Large intestine (tissue), 3 donors: Measurements from ENCODE around the gene TJP3. TPM values are rescaled to one million over a fixed set of nuclear protein-coding genes. Genes with fewer than 3 reads are reported as not detected.

Experiments
- DNase-seq, 2 donors: peaks; one replicate each; pipeline versions ENCODE4 v3.0.0 to v3.0.0-alpha.2; 2013
- H3K27ac ChIP-seq: one replicate; pipeline ENCODE4 v1.5.1; 2013; ENCODE audit warnings: low read length
- H3K27me3 ChIP-seq: 2 replicates; pipeline ENCODE4 v1.6.1; 2013; ENCODE audit warnings: low read length; ENCODE audit not compliant: control insufficient read depth, insufficient read depth
- H3K36me3 ChIP-seq: 2 replicates; pipeline ENCODE4 v1.6.1; 2013; ENCODE audit warnings: low read length; ENCODE audit not compliant: control insufficient read depth, insufficient read depth
- H3K4me1 ChIP-seq: one replicate; pipeline ENCODE4 v1.6.1; 2013; ENCODE audit warnings: low read length; ENCODE audit not compliant: control insufficient read depth, insufficient read depth
- H3K4me3 ChIP-seq: one replicate; pipeline ENCODE4 v1.5.1; 2013; ENCODE audit warnings: low read length
- H3K9me3 ChIP-seq: one replicate; pipeline ENCODE4 v1.6.1; 2013; ENCODE audit warnings: mild to moderate bottlenecking, low read depth, low read length, moderate library complexity; ENCODE audit not compliant: control insufficient read depth
- WGBS: methylation state at CpG from one replicate; pipeline ENCODE4 v1.1.5; 2013; ENCODE audit warnings: low lambda C conversion rate; ENCODE audit not compliant: insufficient coverage; 5-methylcytosine and 5-hydroxymethylcytosine counted together
- polyA plus RNA-seq: library from polyadenylated mRNA; unstranded; fragments of 120-200 nt; gene quantifications from one replicate; pipeline ENCODE4 v1.2.1, GENCODE V29; 2013

Gene TJP3
- polyA plus RNA-seq, 1 donor, result 73.4 TPM

- Histone ChIP-seq H3K27me3 (no peaks in the 10 kb centered on the region), H3K36me3 (peaks cover 5% of the 10 kb centered on the region), H3K9me3 (peaks cover 15% of the 10 kb centered on the region), H3K4me3 (no peak overlapping the region), H3K27ac (no peak overlapping the region), H3K4me1 (peaks cover 11% of the 10 kb centered on the region)
- no CpG with 5 or more reads among the region's 25 CpGs for WGBS
- DNase-seq, result no peak
Observed at GRCh38 chr19:3692141-3693024, 15.8 kb upstream of the TJP3 start.

DNA sequence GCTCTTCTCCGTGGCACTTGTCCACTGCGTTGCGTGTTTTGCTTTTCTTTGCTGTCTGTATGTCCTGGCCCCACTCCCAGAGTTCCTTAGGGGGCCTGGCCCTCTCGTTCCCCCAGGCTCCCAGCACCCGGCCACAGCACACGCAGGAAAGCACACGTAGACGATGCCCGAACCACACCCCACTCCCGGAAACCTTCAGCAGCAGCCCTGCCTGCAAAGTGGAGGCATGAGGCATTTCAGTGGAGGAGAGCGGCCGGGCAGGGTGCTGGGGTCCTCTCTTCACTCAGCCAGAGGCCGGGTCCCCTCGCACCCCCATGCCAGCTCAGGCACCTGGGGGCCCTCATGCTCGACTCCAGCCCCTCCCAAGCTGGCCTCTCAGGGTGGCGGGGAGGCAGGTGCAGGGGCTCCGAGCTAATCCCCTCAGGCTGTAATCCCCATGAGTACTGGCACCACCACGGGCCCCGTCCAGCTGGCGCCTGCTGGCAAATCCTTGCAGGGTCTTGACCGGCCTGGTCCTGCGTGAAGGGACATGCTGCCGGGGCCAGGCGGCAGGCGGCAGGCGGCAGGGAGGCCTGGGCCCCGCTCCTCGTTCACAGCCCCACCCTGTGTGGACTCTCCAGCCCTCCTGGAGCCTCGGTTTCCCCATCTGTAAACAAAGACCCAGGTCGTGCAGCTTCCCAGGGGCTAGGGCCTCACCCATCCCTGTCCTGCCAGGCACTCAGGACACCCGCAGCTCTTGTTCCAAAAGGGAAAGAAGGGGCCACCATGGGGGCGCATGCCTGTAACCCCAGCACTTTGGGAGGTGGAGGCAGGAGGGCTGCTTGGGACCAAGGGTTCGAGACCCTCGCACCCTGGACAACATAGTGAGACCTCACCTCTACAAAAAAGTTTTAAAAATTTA lies 14.9 kb upstream of the TJP3 start:
- DNase-seq, result no peak
- WGBS, result no CpG with 5 or more reads among the region's 34 CpGs
- Histone ChIP-seq H3K36me3 (peaks cover 5% of the 10 kb centered on the region), H3K4me3 (no peak overlapping the region), H3K27me3 (no peaks in the 10 kb centered on the region), H3K4me1 (peaks cover 5% of the 10 kb centered on the region), H3K27ac (no peak overlapping the region), H3K9me3 (peaks cover 15% of the 10 kb centered on the region)

DNA sequence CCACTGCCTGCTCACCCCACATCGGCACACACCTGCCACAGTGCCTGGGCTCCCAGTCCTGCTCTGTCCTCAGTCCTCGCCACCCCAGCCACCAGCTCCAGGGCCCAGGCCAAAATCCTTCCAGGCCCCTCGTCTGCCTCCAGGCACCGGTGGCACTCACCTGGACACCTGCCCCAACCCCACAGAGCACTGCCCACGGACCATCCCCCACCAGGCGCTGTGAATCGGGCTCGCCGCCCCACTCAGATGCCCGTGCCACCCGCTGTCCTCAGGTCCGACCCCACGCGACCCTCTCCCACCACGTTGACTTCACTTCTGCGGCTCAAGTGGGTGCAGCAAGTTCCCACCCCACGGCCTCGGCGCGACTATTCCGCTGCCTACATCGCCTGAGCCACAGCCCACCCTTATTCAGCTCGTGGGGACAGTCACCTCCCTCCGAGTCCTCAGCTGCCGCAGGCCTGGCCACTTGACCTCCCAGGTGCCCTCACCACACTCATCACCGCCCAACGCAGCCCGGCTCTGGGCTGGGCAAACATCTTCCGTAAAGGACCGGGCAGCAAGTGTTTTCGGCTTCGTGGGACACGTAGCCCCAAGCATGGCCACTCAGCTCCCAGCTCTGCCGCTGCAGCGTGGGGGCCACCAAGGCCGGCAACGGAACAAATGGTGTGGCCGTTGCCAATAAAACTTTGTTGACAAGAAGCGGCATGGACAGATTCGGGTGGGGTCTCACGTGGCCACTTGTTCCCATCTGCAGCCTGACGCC lies 13.6 kb upstream of the TJP3 start:
- Histone ChIP-seq H3K27me3 (no peaks in the 10 kb centered on the region), H3K36me3 (peaks cover 5% of the 10 kb centered on the region), H3K9me3 (peaks cover 15% of the 10 kb centered on the region), H3K4me1 (peaks cover 5% of the 10 kb centered on the region), H3K27ac (no peak overlapping the region), H3K4me3 (no peak overlapping the region)
- DNase-seq, result no peak
- no CpG with 5 or more reads among the region's 42 CpGs for WGBS

DNA sequence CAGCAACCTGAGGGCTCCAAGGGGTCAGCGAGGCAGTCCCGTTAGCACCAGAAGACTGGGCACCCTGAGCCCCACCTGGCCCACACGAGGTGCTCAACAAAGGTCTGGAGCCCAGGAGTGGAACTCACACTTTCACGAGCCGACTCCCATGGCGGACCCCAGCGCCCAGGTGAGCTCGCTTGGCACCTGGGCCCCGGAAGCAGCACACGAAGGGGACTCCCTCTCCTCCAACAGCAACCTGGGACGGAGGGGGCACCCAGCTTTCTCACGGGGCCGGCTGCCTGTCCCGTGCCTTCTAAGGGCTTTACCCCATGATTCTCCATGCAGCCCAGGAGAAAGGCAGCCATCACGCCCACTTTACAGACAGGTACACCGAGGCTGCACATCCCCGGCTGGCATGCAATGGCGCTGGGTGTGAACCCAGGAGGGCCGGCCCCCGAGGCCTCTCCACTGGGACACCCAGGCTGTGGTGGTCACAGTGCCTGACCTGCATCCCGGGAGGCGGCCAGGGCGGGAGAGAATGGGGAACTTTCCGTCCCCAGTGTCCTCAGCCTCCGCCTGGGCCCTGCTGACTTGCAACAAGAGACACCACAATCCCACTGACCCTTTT lies 13.0 kb upstream of the TJP3 start:
- H3K9me3 ChIP-seq, result peaks cover 15% of the 10 kb centered on the region
- H3K4me1 ChIP-seq, result peaks cover 5% of the 10 kb centered on the region
- no CpG with 5 or more reads among the region's 25 CpGs for WGBS
- no peaks in the 10 kb centered on the region for H3K27me3 ChIP-seq
- DNase-seq, result no peak
- H3K36me3 ChIP-seq, result peaks cover 5% of the 10 kb centered on the region
- no peak overlapping the region for H3K4me3 ChIP-seq
- H3K27ac ChIP-seq, result no peak overlapping the region

- peaks cover 10% of the 10 kb centered on the region for H3K9me3 ChIP-seq
- H3K27me3 ChIP-seq, result no peaks in the 10 kb centered on the region
- DNase-seq, result no peak
- 80% methylated on average over 1 of the region's 23 CpGs for WGBS
- H3K27ac ChIP-seq, result no peak overlapping the region
- peaks cover 5% of the 10 kb centered on the region for H3K36me3 ChIP-seq
- no peak overlapping the region for H3K4me3 ChIP-seq
- peaks cover 5% of the 10 kb centered on the region for H3K4me1 ChIP-seq
Observed at GRCh38 chr19:3695986-3696659, 12.1 kb upstream of the TJP3 start.

DNA sequence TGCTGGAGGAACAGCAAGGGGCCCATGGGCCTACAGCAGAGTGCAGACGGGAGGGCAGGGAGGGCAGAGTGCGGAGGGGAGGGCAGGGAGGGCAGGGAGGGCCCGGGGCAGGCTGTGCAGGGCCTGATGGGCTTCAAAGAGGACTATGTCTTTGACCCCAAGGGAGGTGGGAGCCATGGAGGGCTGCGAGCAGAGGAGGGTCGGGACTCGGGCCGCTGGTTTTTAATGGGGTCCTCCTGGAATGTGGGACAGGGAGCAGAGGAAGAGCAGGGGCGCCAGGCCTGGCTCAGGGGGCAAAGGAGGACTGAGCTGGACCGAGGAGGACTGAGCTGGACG lies 11.6 kb upstream of the TJP3 start:
- H3K4me1 ChIP-seq, result peaks cover 5% of the 10 kb centered on the region
- no CpG with 5 or more reads among the region's 10 CpGs for WGBS
- H3K27me3 ChIP-seq, result no peaks in the 10 kb centered on the region
- DNase-seq, result no peak
- peaks cover 6% of the 10 kb centered on the region for H3K9me3 ChIP-seq
- H3K4me3 ChIP-seq, result no peak overlapping the region
- no peak overlapping the region for H3K27ac ChIP-seq
- H3K36me3 ChIP-seq, result peaks cover 5% of the 10 kb centered on the region

- no peak overlapping the region for H3K27ac ChIP-seq
Observed at GRCh38 chr19:3697094-3697493, 11.1 kb upstream of the TJP3 start.

DNA sequence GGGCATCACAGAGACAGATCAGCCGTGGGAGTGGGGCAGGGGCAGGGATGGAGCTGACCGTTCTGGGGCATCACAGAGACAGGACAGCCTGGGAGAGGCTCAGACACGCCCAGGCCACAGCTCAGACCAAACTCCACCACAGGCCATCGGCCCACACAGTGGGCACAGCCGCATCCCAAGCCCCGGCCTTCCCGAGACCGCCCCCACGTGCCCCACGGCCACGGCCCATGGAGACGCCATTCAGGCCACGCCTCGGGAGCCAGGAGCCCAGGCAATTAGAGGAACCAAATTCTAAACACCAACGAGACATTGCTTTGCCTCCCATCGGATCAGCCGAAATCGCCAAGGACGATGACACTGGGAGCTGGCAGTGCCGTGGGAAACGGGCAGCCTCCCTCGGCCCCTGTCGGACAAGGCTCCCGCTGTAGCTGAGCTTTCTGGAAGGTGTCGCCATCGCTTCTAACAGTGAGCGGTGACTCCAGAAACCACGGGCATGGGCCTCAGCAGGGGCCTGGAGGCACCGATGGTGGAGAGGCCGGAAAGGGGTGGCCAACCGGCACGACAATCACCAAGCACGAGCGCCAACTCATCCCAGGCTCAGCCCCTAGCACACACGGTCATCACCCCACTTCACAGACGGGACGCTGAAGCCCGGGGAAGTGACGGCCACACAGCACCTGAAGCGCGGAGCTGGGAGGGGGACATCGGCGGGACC lies 10.4 kb upstream of the TJP3 start:
- Histone ChIP-seq H3K9me3 (no peaks in the 10 kb centered on the region), H3K4me1 (peaks cover 5% of the 10 kb centered on the region), H3K27me3 (no peaks in the 10 kb centered on the region), H3K4me3 (no peak overlapping the region), H3K36me3 (peaks cover 5% of the 10 kb centered on the region), H3K27ac (no peak overlapping the region)
- WGBS, result no CpG with 5 or more reads among the region's 43 CpGs
- no peak for DNase-seq

More at GRCh38 chr19:3697094-3697493, 11.1 kb upstream of the TJP3 start:
- WGBS, result no CpG with 5 or more reads among the region's 30 CpGs
- peaks cover 5% of the 10 kb centered on the region for H3K4me1 ChIP-seq
- no peak overlapping the region for H3K4me3 ChIP-seq
- no peaks in the 10 kb centered on the region for H3K27me3 ChIP-seq
- peaks cover 2% of the 10 kb centered on the region for H3K9me3 ChIP-seq
- peaks cover 5% of the 10 kb centered on the region for H3K36me3 ChIP-seq
- DNase-seq, result no peak

GRCh38 chr19:3698386-3698950 lies 9.7 kb upstream of the TJP3 start:
- Histone ChIP-seq H3K27ac (no peak overlapping the region), H3K4me1 (peaks cover 5% of the 10 kb centered on the region), H3K9me3 (no peaks in the 10 kb centered on the region), H3K36me3 (peaks cover 3% of the 10 kb centered on the region), H3K4me3 (no peak overlapping the region), H3K27me3 (no peaks in the 10 kb centered on the region)
- no CpG with 5 or more reads among the region's 12 CpGs for WGBS
- DNase-seq, result no peak
